ENCODE measurements around the gene MED29. TPM values are rescaled to one million over a fixed set of nuclear protein-coding genes. Genes with fewer than 3 reads are reported as not detected.

The MED29 gene
- total RNA-seq, 1 experiment from 2014 or later: 24.3 TPM

DNA sequence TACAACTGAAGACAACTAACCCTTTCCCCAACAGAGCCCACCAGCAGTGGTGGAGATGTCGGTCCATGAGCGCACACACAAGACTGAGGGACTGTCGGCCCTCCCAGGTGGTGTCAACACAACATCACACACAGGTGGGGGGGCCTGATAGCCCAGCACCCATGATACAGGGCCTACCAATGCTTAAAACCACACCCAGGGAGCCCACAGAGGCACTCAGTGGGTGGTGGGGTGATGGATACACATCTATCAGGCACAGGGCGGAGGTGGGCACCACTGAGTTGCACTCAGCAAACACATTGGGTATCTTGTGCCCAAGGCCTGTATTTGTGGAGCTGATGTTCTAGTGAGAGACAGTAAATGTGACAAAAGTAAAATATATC lies 8.5 kb downstream of the MED29 start:
- H3K4me3 Mint-ChIP-seq (ENCODE audit: unreplicated experiment): no peak overlapping the region
- intact Hi-C loops (cut with micrococcal nuclease): loop anchor here (5.0 kb wide), 1 partner anchor 133 kb away; the partner anchor contains the start of gene EID2B
- H3K27me3 Mint-ChIP-seq (ENCODE audit: insufficient read depth, unreplicated experiment): no peaks in the 10 kb centered on the region
- BruUV-seq (replicated peaks): no TSS peak
- H3K9me3 Mint-ChIP-seq (ENCODE audit: unreplicated experiment): no peaks in the 10 kb centered on the region
- ChIA-PET CTCF (interaction anchor here (3.0 to 4.2 kb wide), 2 partner anchors 12 kb away, joined by 20 to 80 read pairs; partner anchors contain the start of gene PLEKHG2), POLR2A (interaction anchor here (0.6 to 4.8 kb wide), 8 partner anchors 9 to 58 kb away, joined by 3 to 110 read pairs (median 6); partner anchors contain the start of genes MED29, PAF1, PLEKHG2 and RPS16)
- peaks cover 13% of the 10 kb centered on the region for H3K36me3 Mint-ChIP-seq (ENCODE audit: insufficient read depth, unreplicated experiment)
- no peak for DNase-seq (ENCODE audit: unreplicated experiment)
- peak overlapping the region; percentile 92 for H3K27ac Mint-ChIP-seq (ENCODE audit: low read depth, unreplicated experiment)
- H3K4me1 Mint-ChIP-seq (ENCODE audit: insufficient read depth, unreplicated experiment): peaks cover 45% of the 10 kb centered on the region
- TF ChIP-seq, protein P1, sequence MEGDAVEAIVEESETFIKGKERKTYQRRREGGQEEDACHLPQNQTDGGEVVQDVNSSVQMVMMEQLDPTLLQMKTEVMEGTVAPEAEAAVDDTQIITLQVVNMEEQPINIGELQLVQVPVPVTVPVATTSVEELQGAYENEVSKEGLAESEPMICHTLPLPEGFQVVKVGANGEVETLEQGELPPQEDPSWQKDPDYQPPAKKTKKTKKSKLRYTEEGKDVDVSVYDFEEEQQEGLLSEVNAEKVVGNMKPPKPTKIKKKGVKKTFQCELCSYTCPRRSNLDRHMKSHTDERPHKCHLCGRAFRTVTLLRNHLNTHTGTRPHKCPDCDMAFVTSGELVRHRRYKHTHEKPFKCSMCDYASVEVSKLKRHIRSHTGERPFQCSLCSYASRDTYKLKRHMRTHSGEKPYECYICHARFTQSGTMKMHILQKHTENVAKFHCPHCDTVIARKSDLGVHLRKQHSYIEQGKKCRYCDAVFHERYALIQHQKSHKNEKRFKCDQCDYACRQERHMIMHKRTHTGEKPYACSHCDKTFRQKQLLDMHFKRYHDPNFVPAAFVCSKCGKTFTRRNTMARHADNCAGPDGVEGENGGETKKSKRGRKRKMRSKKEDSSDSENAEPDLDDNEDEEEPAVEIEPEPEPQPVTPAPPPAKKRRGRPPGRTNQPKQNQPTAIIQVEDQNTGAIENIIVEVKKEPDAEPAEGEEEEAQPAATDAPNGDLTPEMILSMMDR (IDR thresholded peaks at IDR 0.05; ENCODE audit: unreplicated experiment): no peak

DNA sequence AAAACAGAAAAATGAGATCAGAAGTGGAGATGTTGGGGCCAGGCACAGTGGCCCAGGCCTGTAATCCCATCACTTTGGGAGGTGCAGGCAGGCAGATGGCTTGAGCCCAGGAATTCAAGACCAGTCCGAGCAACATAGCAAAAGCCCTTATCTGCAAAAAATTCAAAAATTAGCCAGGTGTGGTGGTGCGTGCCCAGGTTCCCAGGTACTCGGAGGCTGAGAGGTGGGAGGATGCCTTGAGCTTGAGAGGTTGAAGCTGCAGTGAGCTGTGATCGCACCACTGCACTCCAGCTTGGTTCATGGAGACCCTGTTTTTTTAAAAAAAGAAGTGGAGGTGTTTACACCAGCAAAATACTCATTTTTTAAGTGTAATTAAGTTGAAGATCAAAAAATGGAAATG lies 8.9 kb downstream of the MED29 start:
- DNase-seq (ENCODE audit: unreplicated experiment): no peak
- TF ChIP-seq, protein P1 (IDR thresholded peaks at IDR 0.05; ENCODE audit: unreplicated experiment): no peak
- ChIA-PET CTCF (interaction anchor here (0.6 to 3.0 kb wide), 2 partner anchors 12 to 14 kb away, joined by 4 to 20 read pairs; partner anchors contain the start of gene PLEKHG2), POLR2A (interaction anchor here (0.6 to 4.8 kb wide), 7 partner anchors 9 to 58 kb away, joined by 3 to 56 read pairs (median 4); partner anchors contain the start of genes MED29, PAF1, PLEKHG2 and RPS16)
- H3K36me3 Mint-ChIP-seq (ENCODE audit: insufficient read depth, unreplicated experiment): peaks cover 9% of the 10 kb centered on the region
- no peak overlapping the region for H3K27ac Mint-ChIP-seq (ENCODE audit: low read depth, unreplicated experiment)
- no peak overlapping the region for H3K4me3 Mint-ChIP-seq (ENCODE audit: unreplicated experiment)
- intact Hi-C loops (cut with micrococcal nuclease): no loop called here
- no peaks in the 10 kb centered on the region for H3K9me3 Mint-ChIP-seq (ENCODE audit: unreplicated experiment)
- no TSS peak for BruUV-seq (replicated peaks)
- peaks cover 45% of the 10 kb centered on the region for H3K4me1 Mint-ChIP-seq (ENCODE audit: insufficient read depth, unreplicated experiment)
- no peaks in the 10 kb centered on the region for H3K27me3 Mint-ChIP-seq (ENCODE audit: insufficient read depth, unreplicated experiment)

DNA sequence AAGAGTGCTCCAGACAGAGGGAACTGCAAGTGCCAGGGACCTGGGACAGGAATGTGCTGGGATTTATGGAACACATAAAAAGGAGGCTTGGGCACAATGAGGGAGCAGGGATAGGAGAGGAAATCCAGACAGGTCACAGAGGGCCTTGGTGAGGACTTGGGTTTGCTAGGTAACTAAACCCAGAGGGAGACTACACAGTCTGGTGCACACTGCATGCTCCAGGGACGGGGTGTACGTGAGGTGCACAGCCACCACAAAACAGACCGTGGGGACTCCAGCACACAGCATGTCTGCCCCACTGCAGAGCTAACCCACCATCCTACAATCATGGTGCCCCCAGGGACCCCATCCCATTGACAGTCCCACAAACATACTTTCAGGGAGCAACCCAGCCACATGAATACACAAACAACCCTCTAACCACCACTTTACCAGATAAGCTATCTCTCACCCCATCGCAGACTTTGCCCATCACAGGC lies 9.9 kb downstream of the MED29 start:
- intact Hi-C loops (cut with micrococcal nuclease): no loop called here
- BruUV-seq (replicated peaks): no TSS peak
- DNase-seq (ENCODE audit: unreplicated experiment): no peak
- TF ChIP-seq, protein P1 (IDR thresholded peaks at IDR 0.05; ENCODE audit: unreplicated experiment): no peak
- ChIA-PET POLR2A (interaction anchor here (1.4 to 4.8 kb wide), 8 partner anchors 8 to 59 kb away, joined by 4 to 56 read pairs (median 12); partner anchors contain the start of genes MED29, PAF1, PLEKHG2 and RPS16), CTCF (interaction anchor here (0.6 to 3.0 kb wide), 3 partner anchors 11 to 172 kb away, joined by 5 to 20 read pairs (median 6); partner anchors contain the start of gene PLEKHG2)
- Mint-ChIP-seq H3K4me3 (ENCODE audit: unreplicated experiment) (no peak overlapping the region), H3K4me1 (ENCODE audit: insufficient read depth, unreplicated experiment) (peaks cover 48% of the 10 kb centered on the region), H3K36me3 (ENCODE audit: insufficient read depth, unreplicated experiment) (peaks cover 9% of the 10 kb centered on the region), H3K27me3 (ENCODE audit: insufficient read depth, unreplicated experiment) (no peaks in the 10 kb centered on the region), H3K27ac (ENCODE audit: low read depth, unreplicated experiment) (peak overlapping the region; percentile 100), H3K9me3 (ENCODE audit: unreplicated experiment) (no peaks in the 10 kb centered on the region)

DNA sequence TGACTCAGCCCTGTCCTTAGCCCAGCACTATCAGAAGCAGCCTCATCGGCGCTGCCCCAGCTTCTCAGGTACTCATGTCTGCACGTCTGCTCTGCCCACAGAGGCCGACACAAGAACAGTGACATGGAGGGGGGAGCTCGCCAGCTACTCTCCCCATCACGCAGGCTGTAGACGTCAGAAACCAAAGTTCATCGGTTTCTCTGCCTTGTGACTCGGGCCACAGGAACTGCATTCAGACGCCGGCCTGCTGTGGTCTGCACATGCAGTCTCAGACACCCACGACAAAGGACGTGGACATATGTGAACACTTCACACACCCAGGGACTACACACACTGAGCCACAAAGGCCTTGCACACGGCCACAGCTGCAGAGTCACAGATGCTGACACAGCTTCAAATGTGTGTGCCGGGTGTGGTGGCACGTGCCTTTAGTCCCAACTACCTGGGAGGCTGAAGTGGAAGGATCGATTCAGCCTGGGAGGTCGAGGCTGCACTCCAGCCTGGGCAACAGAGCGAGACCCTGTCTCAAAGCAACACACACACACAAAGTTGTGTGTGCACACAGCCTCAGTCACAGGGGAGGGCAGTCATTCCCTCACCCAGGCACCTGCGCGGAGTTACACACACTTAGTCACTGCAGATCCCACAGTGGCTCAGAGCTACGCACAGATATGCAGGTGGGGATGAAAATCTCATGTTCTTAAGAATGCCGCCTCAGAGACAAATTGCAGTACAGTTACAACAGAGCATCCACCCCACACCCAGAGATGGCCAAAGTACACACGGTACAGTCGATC lies 10.6 kb downstream of the MED29 start:
- POLR2A ChIA-PET: interaction anchor here (1.0 to 4.8 kb wide), 9 partner anchors 8 to 79 kb away, joined by 3 to 56 read pairs (median 11); partner anchors contain the start of genes MED29, PAF1, PLEKHG2 and RPS16
- Mint-ChIP-seq H3K4me3 (ENCODE audit: unreplicated experiment) (peak overlapping the region; percentile 80), H3K4me1 (ENCODE audit: insufficient read depth, unreplicated experiment) (peaks cover 52% of the 10 kb centered on the region), H3K27ac (ENCODE audit: low read depth, unreplicated experiment) (peak overlapping the region; percentile 100), H3K36me3 (ENCODE audit: insufficient read depth, unreplicated experiment) (peaks cover 15% of the 10 kb centered on the region), H3K27me3 (ENCODE audit: insufficient read depth, unreplicated experiment) (no peaks in the 10 kb centered on the region), H3K9me3 (ENCODE audit: unreplicated experiment) (no peaks in the 10 kb centered on the region)
- BruUV-seq (replicated peaks): no TSS peak
- DNase-seq (ENCODE audit: unreplicated experiment): peak; percentile 88
- TF ChIP-seq, protein P1 (IDR thresholded peaks at IDR 0.05; ENCODE audit: unreplicated experiment): no peak
- intact Hi-C loops (cut with micrococcal nuclease): loop anchor here (1.0 kb wide), 1 partner anchor 11 kb away; the partner anchor contains the start of gene PLEKHG2
- CTCF ChIA-PET: interaction anchor here (0.6 to 3.0 kb wide), 3 partner anchors 10 to 172 kb away, joined by 5 to 20 read pairs (median 6); partner anchors contain the start of gene PLEKHG2
